ENCODE data around the gene STXBP5L.

- TF ChIP-seq CTCF (IDR thresholded peaks at IDR 0.05) = no peak
- TF ChIP-seq POLR2A (IDR thresholded peaks at IDR 0.05) = no peak
Observed at GRCh38 chr3:121463745-121464144, 555.7 kb downstream of the STXBP5L start.
